HG02623 (cell line): Measurements from ENCODE around the gene RNF112.

Source experiments
- ATAC-seq: cut with Tn5 transposase; IDR thresholded peaks from one replicate; pipeline ENCODE4 v1.9.1; 2021; ENCODE audit warnings: moderate library complexity; ENCODE audit not compliant: unreplicated experiment

RNF112 gene

DNA sequence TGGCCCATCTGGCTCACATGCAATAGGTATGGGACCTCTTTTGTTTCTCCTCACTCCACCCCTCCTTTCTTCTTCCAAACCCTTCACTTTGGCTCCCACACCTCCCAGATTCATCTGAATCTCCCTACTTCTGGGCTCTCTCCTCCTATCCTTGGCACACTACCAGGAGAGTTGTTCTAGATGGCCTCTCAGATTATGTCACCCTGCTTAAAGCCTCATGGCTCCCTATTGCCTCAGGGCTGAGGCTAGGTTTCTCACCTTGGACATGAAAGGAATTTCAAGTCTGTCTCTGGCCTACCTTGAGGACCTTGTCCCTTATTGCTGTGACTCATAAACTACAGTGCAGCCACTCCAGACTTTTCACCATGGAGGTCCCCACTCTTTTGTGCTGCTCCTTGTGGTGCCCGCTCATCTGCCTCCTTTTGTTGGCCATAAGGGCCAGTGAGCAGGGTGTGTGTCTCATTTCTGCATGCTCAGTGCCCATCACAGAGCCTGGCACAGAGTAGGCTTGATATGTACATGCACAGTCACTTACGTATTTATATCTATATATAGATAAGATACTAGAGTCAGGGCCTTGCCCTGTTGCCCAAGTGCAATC lies 23.0 kb upstream of the RNF112 start:
- no peak for ATAC-seq

DNA sequence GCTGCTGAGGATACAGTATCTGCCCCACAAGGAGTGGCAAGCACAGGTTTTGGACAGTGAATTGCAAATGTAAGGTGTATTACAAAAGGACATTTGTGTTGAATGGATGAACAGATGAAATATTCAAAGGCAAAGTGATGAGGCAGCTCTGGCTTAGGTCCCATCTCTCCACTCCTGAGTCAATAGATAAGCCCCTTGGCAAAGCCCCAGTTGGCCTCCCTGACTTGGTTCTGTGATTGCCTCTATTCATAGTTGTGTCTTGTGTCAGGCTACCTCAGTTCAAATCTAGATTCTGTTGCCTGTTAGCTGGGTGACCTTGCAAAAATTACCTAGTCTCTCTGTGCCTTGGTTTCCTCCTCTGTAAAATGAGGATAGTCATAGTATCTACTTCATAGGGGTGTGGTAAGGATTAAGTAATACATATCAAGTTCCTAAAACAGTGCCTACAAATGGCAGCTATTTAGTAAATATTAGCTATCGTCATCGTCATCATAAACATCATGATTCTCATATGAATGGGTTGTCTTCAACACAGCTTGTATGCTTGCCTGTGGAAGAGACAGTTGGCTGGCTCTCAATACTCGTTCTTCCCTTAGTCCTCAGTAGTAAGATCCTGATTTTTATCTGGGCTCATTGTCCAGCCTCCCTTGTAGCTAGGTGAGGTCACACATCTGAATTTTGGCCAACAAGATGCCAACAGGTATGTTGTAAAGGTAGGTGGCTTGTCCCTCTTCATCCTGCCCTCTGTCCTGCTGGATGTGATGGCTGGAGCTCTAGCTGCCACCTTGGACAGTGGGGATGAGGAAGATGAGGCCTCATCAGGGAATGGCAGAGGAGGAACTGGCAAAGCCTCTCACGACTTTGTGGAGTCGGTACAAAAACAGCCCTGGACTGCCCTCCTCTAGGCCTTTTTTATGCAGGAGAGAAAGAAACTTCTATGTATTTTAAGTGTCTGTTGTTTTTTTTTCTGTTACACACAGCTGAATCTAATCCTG lies 21.9 kb upstream of the RNF112 start:
- no peak for ATAC-seq

DNA sequence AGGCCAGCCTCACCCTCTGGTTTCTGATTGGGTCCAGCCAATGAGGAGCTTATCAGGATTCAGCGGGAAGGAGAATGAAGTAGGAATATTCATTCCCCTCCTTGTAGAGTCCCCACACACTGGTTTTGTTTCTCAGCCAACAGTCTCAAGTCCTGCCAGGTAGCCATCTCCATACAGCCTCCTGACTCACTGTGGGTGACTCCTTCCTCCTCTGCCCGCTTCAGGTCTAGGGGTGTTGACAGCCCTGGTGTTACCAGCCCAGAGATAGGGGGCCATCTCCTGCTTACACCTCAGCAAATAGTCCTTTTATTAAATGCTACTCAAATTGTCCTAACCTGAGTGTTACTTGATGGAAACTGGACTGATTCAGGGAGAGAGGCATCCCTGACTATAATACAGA lies 20.1 kb upstream of the RNF112 start:
- ATAC-seq, result no peak

DNA sequence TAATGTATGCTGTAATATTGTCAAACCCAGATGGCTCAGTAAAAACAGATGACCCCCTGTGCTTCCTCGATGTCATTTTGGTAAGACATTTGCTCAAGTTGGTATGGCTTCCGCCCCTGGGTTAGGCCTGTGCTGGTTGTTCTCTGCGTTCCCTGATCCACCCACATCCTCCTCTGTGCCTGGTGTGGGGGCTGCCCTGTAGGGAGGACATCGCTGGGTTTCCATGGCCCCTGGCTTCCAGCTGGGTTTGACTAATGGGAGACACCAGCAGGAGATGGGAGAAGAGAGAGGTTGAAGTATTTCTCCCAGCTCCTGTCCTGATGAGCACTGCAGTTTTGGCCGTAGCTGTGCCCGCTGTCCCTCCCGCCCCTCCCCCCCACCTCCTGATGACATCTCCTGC lies 19.6 kb upstream of the RNF112 start:
- no peak for ATAC-seq

DNA sequence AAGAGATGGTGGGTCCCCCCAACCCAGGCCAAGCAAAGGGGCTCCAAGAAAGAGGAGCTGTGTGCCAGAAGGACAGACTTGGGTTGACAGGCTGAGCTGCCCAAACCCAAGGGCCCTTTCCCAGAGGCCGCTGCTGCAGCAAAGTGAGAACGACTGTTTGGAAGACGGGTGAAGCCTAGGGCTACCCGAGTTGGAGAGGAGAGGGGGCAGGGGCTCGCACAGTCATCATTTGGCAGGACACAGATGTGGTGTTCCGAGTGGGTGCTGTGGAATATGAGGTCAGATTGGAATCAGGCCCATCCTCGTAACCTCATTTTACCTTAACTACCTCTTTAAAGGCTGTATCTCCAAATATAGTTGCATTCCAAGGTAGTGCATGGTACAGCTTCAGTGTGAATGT lies 18.7 kb upstream of the RNF112 start:
- ATAC-seq, result no peak

DNA sequence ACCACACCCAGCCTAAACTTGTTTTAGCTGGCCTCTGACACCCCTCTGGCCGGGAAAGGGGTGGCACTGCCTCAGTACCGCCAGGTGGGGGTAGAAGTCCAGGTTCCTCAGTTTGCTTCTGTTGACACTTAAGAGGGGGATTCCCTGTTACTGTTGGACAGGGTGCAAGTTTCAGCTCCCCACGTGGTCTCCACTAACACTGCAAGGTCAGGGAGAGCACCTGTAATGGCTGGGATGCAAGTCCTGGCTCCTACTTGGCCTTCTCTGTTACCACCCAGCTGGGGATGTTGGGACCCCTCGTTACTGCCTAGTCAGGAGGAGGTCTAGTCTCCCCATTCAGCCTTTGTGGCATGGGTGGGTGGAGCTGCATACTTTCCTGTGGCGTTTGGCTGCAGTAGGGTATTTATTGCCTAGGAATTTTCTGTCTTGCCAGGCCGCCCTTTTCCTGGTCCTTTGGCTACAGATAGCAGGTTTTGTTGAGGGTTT lies 13.4 kb upstream of the RNF112 start:
- ATAC-seq, result no peak

DNA sequence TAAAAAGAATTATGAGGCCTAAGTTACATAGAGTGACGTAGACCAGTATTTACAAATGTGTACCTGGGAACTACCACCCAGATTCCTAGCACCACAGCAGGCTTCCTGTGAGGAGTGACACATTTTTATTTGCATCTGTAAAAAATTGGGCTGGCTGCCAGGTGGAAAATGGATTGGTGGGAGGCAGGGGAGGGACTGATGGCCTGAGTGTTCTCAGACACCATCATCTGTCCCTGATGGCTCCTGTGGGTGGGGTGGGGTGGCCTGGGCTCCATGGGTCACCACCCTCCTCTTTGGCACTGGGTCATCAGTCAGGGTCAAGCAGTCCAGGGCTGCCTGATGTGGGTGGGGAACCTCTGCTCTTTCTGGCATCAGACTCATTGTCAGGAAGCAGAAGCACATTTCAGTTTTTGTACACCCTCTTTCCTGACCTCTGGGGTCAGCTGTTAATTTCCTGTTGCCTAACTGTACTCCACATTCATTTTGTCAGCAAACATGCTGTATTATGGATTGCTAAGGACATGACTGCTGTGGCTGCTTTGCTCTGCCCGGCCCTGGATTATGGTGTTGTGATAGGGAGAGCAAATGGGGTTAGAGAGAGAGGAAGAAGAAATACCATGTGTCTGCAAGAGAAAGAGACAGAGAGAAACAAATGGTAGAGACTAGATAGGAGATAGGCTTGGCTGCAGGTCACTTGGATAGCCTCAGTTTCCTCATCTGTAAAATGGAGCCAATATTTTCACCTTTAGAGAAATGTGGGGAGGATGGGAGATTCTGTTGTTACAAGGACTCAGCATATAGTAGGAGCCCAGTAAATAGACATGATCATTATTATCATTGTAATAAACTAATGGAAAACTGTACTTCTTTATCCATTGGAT lies 12.5 kb upstream of the RNF112 start:
- no peak for ATAC-seq

DNA sequence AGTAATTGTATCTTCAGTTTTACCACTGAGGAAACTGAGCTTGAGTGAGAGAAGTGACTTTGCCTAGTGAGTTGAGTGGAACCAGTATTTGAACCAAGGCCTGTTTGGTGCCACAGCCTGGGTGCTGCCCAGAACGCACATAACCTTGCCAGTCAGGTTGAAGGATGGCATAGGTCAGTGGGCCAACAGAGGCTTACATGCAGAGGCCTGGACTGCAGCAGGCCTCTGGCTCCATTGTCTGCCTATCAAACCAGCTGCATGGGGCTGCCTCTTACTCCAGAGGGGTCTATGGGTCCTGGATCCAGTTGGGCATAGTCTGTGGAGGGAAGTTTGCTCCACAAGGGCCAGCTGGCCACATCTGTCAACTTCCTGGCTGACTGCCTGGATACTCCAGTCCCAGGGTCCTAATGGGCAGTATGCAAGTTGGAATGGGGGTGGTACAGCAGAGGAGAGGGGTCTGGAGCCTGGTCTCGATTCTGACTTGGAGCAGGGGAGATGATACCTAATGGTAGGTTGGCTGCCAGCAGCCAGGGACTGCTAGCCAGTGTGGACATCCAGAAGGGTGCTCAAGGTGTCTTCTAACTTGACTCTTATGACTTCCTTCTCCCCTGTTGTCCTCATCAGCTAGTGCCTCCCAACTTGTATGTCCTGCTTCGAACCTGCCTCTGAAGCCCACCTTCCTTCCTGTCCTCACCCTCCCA lies 11.1 kb upstream of the RNF112 start:
- no peak for ATAC-seq

DNA sequence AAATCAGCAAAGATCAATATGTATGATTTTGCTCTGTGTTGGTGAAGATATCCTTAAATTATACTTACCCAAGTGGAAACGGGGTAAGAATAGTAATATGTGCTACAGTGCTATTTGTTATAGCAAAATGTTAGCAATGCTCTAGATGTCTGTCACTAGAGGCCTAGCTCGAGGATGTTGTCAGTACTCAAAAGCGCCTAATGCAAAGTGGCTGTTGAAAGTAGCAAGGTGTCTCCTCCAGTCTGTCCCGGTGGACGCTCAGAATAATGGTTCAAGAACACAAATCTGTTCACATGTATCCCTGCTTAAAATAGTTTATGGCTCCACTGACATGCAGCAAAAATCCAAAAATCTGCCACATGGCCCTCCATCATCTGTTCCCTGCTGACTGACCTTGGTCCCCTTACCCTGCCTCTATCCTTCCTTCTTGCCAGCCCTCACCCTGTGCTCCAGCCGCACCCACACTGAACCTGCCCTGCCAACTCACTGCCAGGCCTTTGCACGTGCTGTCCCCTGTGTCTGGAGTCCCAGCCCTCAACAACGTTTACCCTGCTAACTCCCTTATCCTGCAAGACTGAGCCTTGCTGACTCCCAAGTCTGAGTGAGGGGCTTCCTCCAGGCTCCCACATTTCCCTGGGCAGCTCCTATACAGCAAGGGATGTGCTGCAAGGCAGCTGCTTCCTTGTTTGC lies 9.6 kb upstream of the RNF112 start:
- ATAC-seq, result no peak

DNA sequence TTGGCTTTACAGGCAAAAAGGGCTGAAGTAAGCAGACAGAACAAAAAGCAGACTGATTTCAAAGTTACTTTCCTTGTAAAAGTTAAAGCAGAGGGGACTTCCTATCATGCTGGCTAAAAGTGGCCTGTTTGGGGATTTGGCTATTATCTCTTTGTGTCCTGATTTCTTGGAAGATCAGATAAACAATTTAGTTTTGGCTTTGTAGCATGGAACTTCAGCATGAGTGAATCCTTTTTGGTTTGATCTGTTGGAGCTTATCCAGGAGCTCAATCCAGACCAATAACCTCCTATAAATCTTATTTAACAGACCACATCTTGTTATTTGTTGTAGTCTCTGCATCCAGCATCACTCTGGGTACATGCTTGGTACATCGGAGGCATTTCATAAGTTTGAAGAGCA lies 8.9 kb upstream of the RNF112 start:
- no peak for ATAC-seq

DNA sequence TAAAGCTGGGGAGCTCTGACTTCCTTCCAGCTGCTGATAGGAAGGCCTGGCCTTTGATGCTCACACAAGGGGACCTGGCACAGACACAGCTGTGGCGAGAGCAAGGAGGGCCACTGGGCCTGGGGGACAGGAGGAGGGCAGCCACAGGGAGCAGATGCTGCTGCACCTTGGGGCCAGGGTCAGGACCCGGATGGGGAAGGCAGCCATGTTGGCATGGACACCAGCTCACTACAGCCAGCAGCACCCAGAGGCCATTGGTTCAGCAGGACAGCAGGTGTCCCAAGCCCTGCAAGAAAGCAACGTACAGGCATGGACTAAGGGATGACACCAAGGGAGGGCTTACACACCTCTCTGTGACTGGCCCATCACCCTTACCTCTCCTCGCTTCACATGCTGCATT lies 8.0 kb upstream of the RNF112 start:
- no peak for ATAC-seq

DNA sequence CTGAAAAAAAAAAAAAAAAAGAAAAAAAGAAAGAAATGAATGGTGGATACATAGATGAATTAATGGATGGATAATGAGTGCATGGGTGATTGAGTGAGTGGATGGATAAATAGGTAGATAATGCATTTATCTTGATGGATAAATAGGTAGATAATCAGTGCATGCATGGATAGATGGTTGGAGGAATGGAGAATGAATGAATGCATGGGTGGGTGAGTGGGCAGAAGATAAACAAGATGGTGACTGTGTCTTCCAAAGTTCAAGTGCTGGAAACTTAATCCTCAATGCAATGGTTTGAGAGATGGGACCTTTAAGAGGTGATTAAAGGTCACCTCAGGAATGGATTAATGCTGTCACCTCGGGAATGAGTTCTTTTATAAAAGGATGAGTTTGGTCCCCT lies 6.8 kb upstream of the RNF112 start:
- ATAC-seq, result no peak

DNA sequence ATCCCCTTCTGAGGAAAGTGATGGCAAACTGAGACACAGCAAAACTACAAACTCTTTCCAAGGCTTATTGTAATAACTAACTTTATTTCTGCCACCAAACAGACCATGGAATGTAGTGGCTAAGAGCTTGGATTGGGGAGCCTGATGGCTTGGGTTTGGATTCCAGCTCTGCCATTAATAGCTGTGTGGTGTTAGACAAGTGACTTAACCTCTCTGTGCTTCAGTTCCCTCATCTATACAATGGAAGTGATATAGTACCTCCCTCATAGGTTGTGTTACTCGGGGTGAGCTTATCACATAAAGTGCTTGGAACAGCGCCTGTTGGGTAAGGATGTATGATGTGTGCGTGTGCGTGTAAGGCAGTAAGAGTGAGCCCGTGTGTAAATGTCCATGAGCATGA lies 5.9 kb upstream of the RNF112 start:
- no peak for ATAC-seq

DNA sequence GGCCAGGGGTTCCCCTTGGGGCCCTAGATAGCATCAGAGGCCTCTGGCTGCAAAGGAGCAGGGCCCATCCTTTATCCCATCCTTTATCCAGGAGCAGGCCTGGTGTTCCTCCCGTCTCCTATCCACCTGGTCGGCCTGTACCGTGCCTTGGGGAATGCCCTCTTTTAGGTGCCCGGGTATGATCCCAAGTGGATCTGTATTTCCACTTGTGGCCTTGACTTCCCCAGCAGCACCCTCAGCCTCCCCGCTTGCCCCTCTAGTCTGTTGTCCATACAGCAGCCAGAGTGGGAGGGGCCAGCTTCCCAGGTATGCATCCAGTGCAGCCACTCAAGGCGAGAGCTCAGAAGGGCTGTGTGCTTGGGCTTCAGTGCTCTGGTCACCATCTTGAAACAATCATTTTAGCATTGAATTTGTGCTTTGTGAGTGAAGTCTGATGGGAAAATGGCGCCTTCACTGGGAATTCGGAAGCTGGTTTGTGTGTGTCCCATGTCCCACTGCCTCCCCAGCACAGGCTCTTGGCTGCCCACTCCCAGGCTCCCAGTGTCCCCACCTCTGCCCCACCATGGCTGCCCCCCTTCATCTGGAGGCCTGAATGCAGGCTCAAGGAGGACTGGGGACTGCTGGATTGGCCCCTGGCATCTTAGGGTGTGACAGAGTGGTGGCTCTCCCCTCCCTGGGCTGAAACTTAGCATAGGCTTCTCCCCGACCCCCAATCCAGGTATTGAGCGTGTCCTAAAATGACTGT lies 3.3 kb upstream of the RNF112 start:
- ATAC-seq, result no peak

DNA sequence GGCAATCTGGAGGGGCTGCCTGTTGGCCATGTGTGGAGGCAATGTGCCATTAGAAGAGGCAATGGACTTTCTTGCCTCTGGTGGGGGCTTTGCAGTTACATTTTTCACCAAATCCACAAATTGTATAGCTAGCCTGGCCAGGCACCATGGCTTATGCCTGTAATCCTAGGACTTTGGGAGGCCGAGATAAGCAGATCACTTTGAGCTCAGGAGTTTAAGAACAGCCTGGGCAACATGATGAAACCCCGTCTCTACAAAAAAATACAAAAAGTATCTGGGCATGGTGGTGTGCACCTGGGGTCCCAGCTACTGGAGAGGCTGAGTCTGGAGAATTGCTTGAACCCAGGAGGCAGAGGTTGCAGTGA lies 2.7 kb upstream of the RNF112 start:
- ATAC-seq, result no peak

DNA sequence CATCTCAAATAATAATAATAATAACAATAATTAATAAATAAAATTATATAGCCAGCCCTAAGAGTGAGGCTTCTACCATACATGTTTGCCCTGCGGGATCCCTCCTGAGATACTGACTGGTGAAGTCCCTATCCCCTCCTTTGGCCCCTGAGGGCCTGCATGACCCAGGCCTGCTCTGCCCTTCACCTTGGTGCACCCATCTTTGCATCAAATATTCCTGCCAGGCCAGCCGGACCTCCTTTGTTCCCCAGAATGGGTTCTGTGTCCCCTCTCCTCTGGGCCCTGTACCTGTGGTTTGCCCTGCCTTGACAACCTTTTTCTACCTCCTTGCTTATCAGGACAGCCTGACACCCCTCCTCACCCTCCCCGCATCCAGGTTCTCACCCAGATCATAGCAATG lies 2.0 kb upstream of the RNF112 start:
- no peak for ATAC-seq

DNA sequence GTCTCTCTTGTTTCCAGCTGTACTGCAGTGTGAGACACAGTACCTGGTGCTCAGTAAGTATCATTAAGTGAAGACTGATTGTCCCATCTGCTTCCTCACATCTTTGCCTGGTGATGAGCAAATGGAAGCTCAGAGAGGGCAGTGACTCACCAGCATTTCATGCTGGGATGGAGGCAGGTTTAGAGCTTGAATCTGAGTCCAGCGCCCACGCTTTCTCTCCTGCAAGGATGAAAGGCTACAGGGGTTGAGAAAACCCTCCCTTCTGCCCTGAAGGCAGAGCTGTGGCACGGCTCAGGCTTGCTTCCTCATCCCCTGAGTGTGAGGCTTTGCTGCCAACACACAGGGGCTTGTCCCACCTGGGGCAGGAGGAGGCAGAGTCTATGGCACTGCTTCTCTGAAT lies 1.5 kb upstream of the RNF112 start:
- ATAC-seq, result no peak

DNA sequence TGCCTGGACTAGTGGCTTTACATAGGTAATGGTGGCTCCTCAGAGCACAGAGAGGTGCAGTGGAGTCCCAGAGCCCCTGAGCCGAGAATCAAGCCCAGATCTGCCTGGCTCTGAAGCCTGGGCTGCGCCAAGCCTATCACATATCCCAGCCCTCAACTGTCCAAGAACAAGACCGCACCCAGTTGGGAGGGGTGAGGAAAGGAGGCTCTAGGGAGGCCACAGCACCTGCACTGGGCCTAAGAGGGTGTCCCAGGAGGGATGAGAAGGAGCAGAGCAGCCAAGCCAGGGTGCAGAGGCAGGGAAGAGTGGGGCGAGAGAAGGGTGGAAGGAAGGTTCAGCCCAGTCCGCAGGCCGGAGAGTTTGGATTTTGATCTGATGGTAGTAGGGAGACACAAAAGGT lies 941 bp upstream of the RNF112 start:
- ATAC-seq, result no peak

DNA sequence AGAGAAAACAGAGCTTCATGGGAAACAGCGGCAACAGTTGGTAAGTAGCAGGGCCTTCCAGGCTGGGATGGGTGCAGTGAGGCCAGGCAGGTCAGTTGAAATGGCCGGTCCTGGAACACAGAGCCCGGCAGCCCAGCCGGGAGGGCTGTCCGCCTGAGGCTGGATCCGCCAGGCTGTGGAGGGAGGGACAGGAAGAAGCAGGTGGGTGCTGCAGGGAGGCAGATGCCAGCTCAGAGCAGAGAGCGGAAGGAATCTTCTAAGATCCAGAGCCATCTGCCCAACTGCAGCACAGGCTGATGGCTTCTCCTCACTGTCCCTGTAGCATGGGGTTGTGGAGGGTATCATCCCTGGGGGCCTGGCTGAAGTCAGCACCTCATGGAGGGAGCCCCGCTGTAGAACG lies 599 bp downstream of the RNF112 start:
- ATAC-seq, result no peak

DNA sequence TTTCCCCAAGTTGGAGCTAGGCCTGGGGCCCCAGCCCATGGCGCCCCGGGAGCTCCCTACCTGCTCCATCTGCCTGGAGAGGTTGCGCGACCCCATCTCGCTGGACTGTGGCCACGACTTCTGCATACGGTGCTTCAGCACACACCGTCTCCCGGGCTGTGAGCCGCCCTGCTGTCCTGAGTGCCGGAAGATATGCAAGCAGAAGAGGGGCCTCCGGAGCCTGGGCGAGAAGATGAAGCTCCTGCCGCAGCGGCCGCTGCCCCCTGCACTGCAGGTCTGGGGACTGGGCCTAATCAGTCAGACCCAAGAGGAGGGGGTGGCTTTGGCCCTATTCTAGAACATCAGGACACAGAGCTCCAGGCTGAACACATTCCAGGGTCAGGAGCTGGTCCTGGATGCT lies 1.5 kb downstream of the RNF112 start:
- no peak for ATAC-seq
